ENCODE data around the gene IL17REL. TPM values are rescaled to one million over a fixed set of nuclear protein-coding genes. Genes with fewer than 3 reads are reported as not detected.

The IL17REL gene
- total RNA-seq, 1 donor from 2014 or later: not detected

- no peaks in the 10 kb centered on the region for H3K36me3 ChIP-seq (ENCODE audit: insufficient read depth, low read length)
- peaks cover 4% of the 10 kb centered on the region for H3K36me3 Mint-ChIP-seq (ENCODE audit: low read depth, unreplicated experiment)
- peaks cover 2% of the 10 kb centered on the region for H3K27me3 ChIP-seq (ENCODE audit: insufficient read depth, low read length)
- no peak overlapping the region for H3K4me3 Mint-ChIP-seq (ENCODE audit: unreplicated experiment)
- no peaks in the 10 kb centered on the region for H3K4me1 Mint-ChIP-seq (ENCODE audit: low read depth, unreplicated experiment)
- peaks cover 28% of the 10 kb centered on the region for H3K27me3 Mint-ChIP-seq (ENCODE audit: low read depth, unreplicated experiment)
- TF ChIP-seq EZH2 (IDR thresholded peaks at IDR 0.05; ENCODE audit: insufficient read depth, low read length): no peak
- no peak for TF ChIP-seq CTCF (IDR thresholded peaks at IDR 0.05; ENCODE audit: insufficient read depth, low read depth, low read length)
- no peak overlapping the region for H3K27ac ChIP-seq (ENCODE audit: low read depth, low read length)
- H3K9ac ChIP-seq (ENCODE audit: low read length): no peak overlapping the region
- H2AFZ ChIP-seq (ENCODE audit: low read depth, low read length): no peak overlapping the region
- no peaks in the 10 kb centered on the region for H3K79me2 ChIP-seq (ENCODE audit: insufficient read depth, low read length)
- no peak overlapping the region for H3K4me2 ChIP-seq (ENCODE audit: low read length)
- H3K4me1 ChIP-seq (ENCODE audit: insufficient read depth, low read length): no peaks in the 10 kb centered on the region
- no peak overlapping the region for H3K4me3 ChIP-seq (ENCODE audit: insufficient read depth, low read depth, low read length)
- DNase-seq (ENCODE audit: low read depth): no peak
- no peak overlapping the region for H3K27ac Mint-ChIP-seq (ENCODE audit: unreplicated experiment)
- peaks cover 9% of the 10 kb centered on the region for H3K9me3 Mint-ChIP-seq (ENCODE audit: unreplicated experiment)
- FAIRE-seq: no peak
- peaks cover 14% of the 10 kb centered on the region for H3K9me3 ChIP-seq (ENCODE audit: insufficient read depth, low read depth, low read length)
- no peaks in the 10 kb centered on the region for H4K20me1 ChIP-seq (ENCODE audit: insufficient read depth, low read length)
These were observed 41.3 kb upstream of the IL17REL start for GRCh38 chr22:50053861-50054260.

- Mint-ChIP-seq H3K4me1 (ENCODE audit: low read depth, unreplicated experiment) (no peaks in the 10 kb centered on the region), H3K27me3 (ENCODE audit: low read depth, unreplicated experiment) (peaks cover 26% of the 10 kb centered on the region), H3K9me3 (ENCODE audit: unreplicated experiment) (peaks cover 9% of the 10 kb centered on the region), H3K27ac (ENCODE audit: unreplicated experiment) (no peak overlapping the region), H3K4me3 (ENCODE audit: unreplicated experiment) (no peak overlapping the region), H3K36me3 (ENCODE audit: low read depth, unreplicated experiment) (peaks cover 4% of the 10 kb centered on the region)
- Histone ChIP-seq H3K4me1 (ENCODE audit: insufficient read depth, low read length) (no peaks in the 10 kb centered on the region), H3K27ac (ENCODE audit: low read depth, low read length) (no peak overlapping the region), H3K27me3 (ENCODE audit: insufficient read depth, low read length) (peaks cover 3% of the 10 kb centered on the region), H3K9me3 (ENCODE audit: insufficient read depth, low read depth, low read length) (peaks cover 14% of the 10 kb centered on the region), H3K9ac (ENCODE audit: low read length) (no peak overlapping the region), H3K4me2 (ENCODE audit: low read length) (no peak overlapping the region), H4K20me1 (ENCODE audit: insufficient read depth, low read length) (no peaks in the 10 kb centered on the region), H3K79me2 (ENCODE audit: insufficient read depth, low read length) (no peaks in the 10 kb centered on the region), H2AFZ (ENCODE audit: low read depth, low read length) (no peak overlapping the region), H3K4me3 (ENCODE audit: insufficient read depth, low read depth, low read length) (no peak overlapping the region), H3K36me3 (ENCODE audit: insufficient read depth, low read length) (no peaks in the 10 kb centered on the region)
- FAIRE-seq (no peak), DNase-seq (ENCODE audit: low read depth) (no peak)
- TF ChIP-seq EZH2 (IDR thresholded peaks at IDR 0.05; ENCODE audit: insufficient read depth, low read length) (no peak), CTCF (IDR thresholded peaks at IDR 0.05; ENCODE audit: insufficient read depth, low read depth, low read length) (no peak)
These were observed 39.4 kb upstream of the IL17REL start for GRCh38 chr22:50051930-50052329.

GRCh38 chr22:50049299-50050195, 37.0 kb upstream of the IL17REL start:
- no peak overlapping the region for H3K27ac Mint-ChIP-seq (ENCODE audit: unreplicated experiment)
- no peak overlapping the region for H3K4me2 ChIP-seq (ENCODE audit: low read length)
- FAIRE-seq: no peak
- H3K27me3 Mint-ChIP-seq (ENCODE audit: low read depth, unreplicated experiment): peaks cover 13% of the 10 kb centered on the region
- H3K4me3 Mint-ChIP-seq (ENCODE audit: unreplicated experiment): no peak overlapping the region
- no peaks in the 10 kb centered on the region for H3K79me2 ChIP-seq (ENCODE audit: insufficient read depth, low read length)
- H3K36me3 Mint-ChIP-seq (ENCODE audit: low read depth, unreplicated experiment): no peaks in the 10 kb centered on the region
- TF ChIP-seq CTCF (IDR thresholded peaks at IDR 0.05; ENCODE audit: insufficient read depth, low read depth, low read length) (no peak), EZH2 (IDR thresholded peaks at IDR 0.05; ENCODE audit: insufficient read depth, low read length) (no peak)
- H3K27me3 ChIP-seq (ENCODE audit: insufficient read depth, low read length): peaks cover 3% of the 10 kb centered on the region
- DNase-seq (ENCODE audit: low read depth): no peak
- no peaks in the 10 kb centered on the region for H3K4me1 Mint-ChIP-seq (ENCODE audit: low read depth, unreplicated experiment)
- H3K9me3 Mint-ChIP-seq (ENCODE audit: unreplicated experiment): peaks cover 9% of the 10 kb centered on the region
- H4K20me1 ChIP-seq (ENCODE audit: insufficient read depth, low read length): no peaks in the 10 kb centered on the region
- H3K27ac ChIP-seq (ENCODE audit: low read depth, low read length): no peak overlapping the region
- no peaks in the 10 kb centered on the region for H3K36me3 ChIP-seq (ENCODE audit: insufficient read depth, low read length)
- peaks cover 14% of the 10 kb centered on the region for H3K9me3 ChIP-seq (ENCODE audit: insufficient read depth, low read depth, low read length)
- H3K9ac ChIP-seq (ENCODE audit: low read length): no peak overlapping the region
- H3K4me1 ChIP-seq (ENCODE audit: insufficient read depth, low read length): no peaks in the 10 kb centered on the region
- no peak overlapping the region for H3K4me3 ChIP-seq (ENCODE audit: insufficient read depth, low read depth, low read length)
- no peak overlapping the region for H2AFZ ChIP-seq (ENCODE audit: low read depth, low read length)
